ENCODE results near the gene BCLAF1. TPM values are rescaled to one million over a fixed set of nuclear protein-coding genes. Genes with fewer than 3 reads are reported as not detected.
A peak's percentile ranks its signal among the peaks of the same experiment; 100 is the strongest.

Gene BCLAF1
- total RNA-seq, 4 donors from 2014 or later, result 88.7 to 495 (median 174) TPM

- no peaks in the 10 kb centered on the region for H3K36me3 ChIP-seq
- peaks cover 19 to 58% (median 49%) of the 10 kb centered on the region in 4 donors for H3K4me1 ChIP-seq
- no peaks in the 10 kb centered on the region for H3K27me3 ChIP-seq
- peak overlapping the region; percentile 67 to 86 (median 76) for H3K4me3 ChIP-seq
- H3K9me3 ChIP-seq, result no peaks in the 10 kb centered on the region
- peak overlapping the region; percentile 98 to 99 (median 99) for H3K27ac ChIP-seq
- TF ChIP-seq, protein P1, sequence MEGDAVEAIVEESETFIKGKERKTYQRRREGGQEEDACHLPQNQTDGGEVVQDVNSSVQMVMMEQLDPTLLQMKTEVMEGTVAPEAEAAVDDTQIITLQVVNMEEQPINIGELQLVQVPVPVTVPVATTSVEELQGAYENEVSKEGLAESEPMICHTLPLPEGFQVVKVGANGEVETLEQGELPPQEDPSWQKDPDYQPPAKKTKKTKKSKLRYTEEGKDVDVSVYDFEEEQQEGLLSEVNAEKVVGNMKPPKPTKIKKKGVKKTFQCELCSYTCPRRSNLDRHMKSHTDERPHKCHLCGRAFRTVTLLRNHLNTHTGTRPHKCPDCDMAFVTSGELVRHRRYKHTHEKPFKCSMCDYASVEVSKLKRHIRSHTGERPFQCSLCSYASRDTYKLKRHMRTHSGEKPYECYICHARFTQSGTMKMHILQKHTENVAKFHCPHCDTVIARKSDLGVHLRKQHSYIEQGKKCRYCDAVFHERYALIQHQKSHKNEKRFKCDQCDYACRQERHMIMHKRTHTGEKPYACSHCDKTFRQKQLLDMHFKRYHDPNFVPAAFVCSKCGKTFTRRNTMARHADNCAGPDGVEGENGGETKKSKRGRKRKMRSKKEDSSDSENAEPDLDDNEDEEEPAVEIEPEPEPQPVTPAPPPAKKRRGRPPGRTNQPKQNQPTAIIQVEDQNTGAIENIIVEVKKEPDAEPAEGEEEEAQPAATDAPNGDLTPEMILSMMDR (IDR thresholded peaks at IDR 0.05), result peak in 4 of 5 experiments; percentile 34 to 80 (median 57)
- peak; percentile 2 to 57 (median 37) for TF ChIP-seq POLR2AphosphoS5 (IDR thresholded peaks at IDR 0.05)
- TF ChIP-seq EP300 (IDR thresholded peaks at IDR 0.05; ENCODE audit: low read depth), result no peak
- no peak for TF ChIP-seq POLR2A (IDR thresholded peaks at IDR 0.05)
- in situ Hi-C loops (cut with MboI; ENCODE audit: low pct_ligation_motif_present in 1 of 4, low pct_unique_long_range_greater_than_20kb in 1 of 4, low sequenced_read_pairs in 3 of 4), result loop anchor here in 1 of 4 donors (25.0 kb wide), 1 partner anchor 499 kb away; the partner anchor contains the start of gene MAP3K5
- peak; percentile 83 for DNase-seq
- intact Hi-C loops (cut with DNase I; ENCODE audit: low total_unique reads), result loop anchor here (5.0 kb wide), 1 partner anchor 934 kb away; no protein-coding TSS in a partner anchor
- WGBS, 2 donors (ENCODE audit: low coverage in 1 of 2), result 0 to 1% methylated on average over 11 to 34 of the region's 34 CpGs
These were observed 900 bp downstream of the BCLAF1 start for GRCh38 chr6:136288566-136289326.

- 13 to 14% methylated on average over 2 of the region's 2 CpGs for WGBS, 2 donors (ENCODE audit: low coverage in 1 of 2)
- intact Hi-C loops (cut with DNase I; ENCODE audit: low total_unique reads) (loop anchor here (5.0 kb wide), 1 partner anchor 937 kb away; no protein-coding TSS in a partner anchor), in situ Hi-C loops (cut with MboI; ENCODE audit: low pct_ligation_motif_present in 1 of 4, low pct_unique_long_range_greater_than_20kb in 1 of 4, low sequenced_read_pairs in 3 of 4) (loop anchor here in 1 of 4 donors (25.0 kb wide), 1 partner anchor 502 kb away; the partner anchor contains the start of gene MAP3K5)
These were observed 4.7 kb downstream of the BCLAF1 start for GRCh38 chr6:136284909-136285308.

GRCh38 chr6:136282906-136283305, 6.7 kb downstream of the BCLAF1 start:
- Histone ChIP-seq H3K4me3 (no peak overlapping the region), H3K27ac (no peak overlapping the region), H3K9me3 (no peaks in the 10 kb centered on the region), H3K36me3 (peaks cover 0 to 12% (median 0%) of the 10 kb centered on the region in 4 donors), H3K4me1 (peaks cover 30 to 88% (median 72%) of the 10 kb centered on the region in 4 donors), H3K27me3 (no peaks in the 10 kb centered on the region)
- in situ Hi-C loops (cut with MboI; ENCODE audit: low pct_ligation_motif_present in 1 of 4, low pct_unique_long_range_greater_than_20kb in 1 of 4, low sequenced_read_pairs in 3 of 4), result loop anchor here in 1 of 4 donors (25.0 kb wide), 1 partner anchor 504 kb away; the partner anchor contains the start of gene MAP3K5
- intact Hi-C loops (cut with DNase I; ENCODE audit: low total_unique reads), result no loop called here
- TF ChIP-seq POLR2A (IDR thresholded peaks at IDR 0.05) (no peak), EP300 (IDR thresholded peaks at IDR 0.05; ENCODE audit: low read depth) (no peak), POLR2AphosphoS5 (IDR thresholded peaks at IDR 0.05) (no peak)
- TF ChIP-seq, protein P1 (IDR thresholded peaks at IDR 0.05), result no peak
- WGBS, 2 donors (ENCODE audit: low coverage in 1 of 2), result 69 to 77% methylated on average over 3 to 4 of the region's 4 CpGs
- no peak for DNase-seq

More at GRCh38 chr6:136284909-136285308, 4.7 kb downstream of the BCLAF1 start:
- no peaks in the 10 kb centered on the region for H3K27me3 ChIP-seq
- TF ChIP-seq, protein P1 (IDR thresholded peaks at IDR 0.05), result no peak
- no peak for TF ChIP-seq POLR2AphosphoS5 (IDR thresholded peaks at IDR 0.05)
- TF ChIP-seq EP300 (IDR thresholded peaks at IDR 0.05; ENCODE audit: low read depth), result no peak
- TF ChIP-seq POLR2A (IDR thresholded peaks at IDR 0.05), result no peak
- H3K36me3 ChIP-seq, result no peaks in the 10 kb centered on the region
- H3K4me1 ChIP-seq, result peaks cover 32 to 85% (median 74%) of the 10 kb centered on the region in 4 donors
- peak overlapping the region in 1 of 4 donors; percentile 38 for H3K27ac ChIP-seq
- H3K4me3 ChIP-seq, result no peak overlapping the region
- no peak for DNase-seq
- H3K9me3 ChIP-seq, result no peaks in the 10 kb centered on the region

DNA sequence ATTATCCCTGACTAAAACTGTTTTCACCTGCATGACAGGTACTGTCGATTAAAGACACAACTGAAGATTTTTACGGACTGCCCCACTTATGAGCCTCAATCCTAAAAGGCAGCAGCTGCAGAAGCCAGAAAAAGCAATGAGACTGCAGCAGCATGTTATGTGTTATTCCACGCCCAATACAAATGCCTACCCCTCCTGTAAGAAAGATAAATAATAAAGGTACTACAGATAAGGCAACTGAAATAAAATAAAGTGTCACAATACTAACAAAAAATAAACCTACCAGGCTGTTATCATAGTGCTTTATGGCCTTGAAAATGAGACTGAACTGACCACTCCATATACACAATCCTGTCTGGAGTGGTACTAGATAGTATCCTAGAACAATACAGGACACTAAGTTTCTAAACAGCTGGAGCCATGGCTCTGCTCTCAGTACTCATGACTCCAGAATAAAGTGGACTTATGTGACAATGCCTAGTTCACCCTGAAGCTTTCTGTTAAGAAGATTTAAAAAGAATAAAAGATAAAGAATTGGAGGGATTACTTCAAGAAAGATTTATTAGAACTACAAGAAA, 9.5 kb downstream of the BCLAF1 start:
- WGBS, 2 donors (ENCODE audit: low coverage in 1 of 2), result 56 to 64% methylated on average over 3 of the region's 3 CpGs
- Histone ChIP-seq H3K4me3 (no peak overlapping the region), H3K27me3 (no peaks in the 10 kb centered on the region), H3K27ac (peak overlapping the region in 1 of 4 donors; percentile 7), H3K36me3 (peaks cover 0 to 21% (median 6%) of the 10 kb centered on the region in 4 donors), H3K4me1 (peaks cover 25 to 60% (median 49%) of the 10 kb centered on the region in 4 donors), H3K9me3 (no peaks in the 10 kb centered on the region)
- in situ Hi-C loops (cut with MboI; ENCODE audit: low pct_ligation_motif_present in 1 of 4, low pct_unique_long_range_greater_than_20kb in 1 of 4, low sequenced_read_pairs in 3 of 4), result loop anchor here in 1 of 4 donors (25.0 kb wide), 1 partner anchor 507 kb away; the partner anchor contains the start of gene MAP3K5
- no peak for DNase-seq
- intact Hi-C loops (cut with DNase I; ENCODE audit: low total_unique reads), result no loop called here
- TF ChIP-seq, protein P1 (IDR thresholded peaks at IDR 0.05), result no peak
- no peak for TF ChIP-seq POLR2AphosphoS5 (IDR thresholded peaks at IDR 0.05)
- no peak for TF ChIP-seq POLR2A (IDR thresholded peaks at IDR 0.05)
- no peak for TF ChIP-seq EP300 (IDR thresholded peaks at IDR 0.05; ENCODE audit: low read depth)
